ENCODE measurements around the gene ALPI. TPM values are rescaled to one million over a fixed set of nuclear protein-coding genes. Genes with fewer than 3 reads are reported as not detected.

Gene ALPI
- total and polyA plus RNA-seq, 10 of the 15 experiments (the other 5 are each of a cell fraction or from before 2014, with no cell fraction given): not detected

DNA sequence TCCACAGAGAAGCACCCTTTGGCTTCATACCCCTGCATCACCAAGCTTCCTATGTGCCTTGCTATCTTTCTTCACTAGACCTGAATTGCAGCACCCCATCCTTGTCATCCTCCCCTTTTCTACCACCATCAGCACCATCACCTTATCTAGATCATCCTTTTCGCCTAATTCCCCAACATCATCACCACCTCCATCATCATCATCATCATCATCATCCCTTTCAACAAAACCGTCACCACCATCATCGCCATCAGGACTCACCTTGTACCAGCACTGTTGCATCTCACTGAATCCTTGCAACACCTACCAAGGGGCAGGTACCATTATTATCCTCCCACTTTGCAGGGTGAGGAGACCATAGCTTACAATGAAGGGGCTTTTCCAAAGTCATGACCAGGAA is 42.5 kb downstream of the ALPI start:
- TF ChIP-seq RELA (IDR thresholded peaks at IDR 0.05; ENCODE audit: borderline replicate concordance, partially characterized antibody) (no peak), FOS (IDR thresholded peaks at IDR 0.05; ENCODE audit: borderline replicate concordance, extremely low read depth, insufficient read length) (no peak), POU2F2 (IDR thresholded peaks at IDR 0.05; ENCODE audit: borderline replicate concordance, low read depth, low read length) (no peak), CBFB (IDR thresholded peaks at IDR 0.05; ENCODE audit: low read depth) (no peak), ZNF622 (IDR thresholded peaks at IDR 0.05) (no peak), GABPA (IDR thresholded peaks at IDR 0.05; ENCODE audit: low read depth) (no peak), SMARCA5 (IDR thresholded peaks at IDR 0.05) (no peak), SP1 (IDR thresholded peaks at IDR 0.05; ENCODE audit: low read depth, low read length) (no peak), MEF2A (IDR thresholded peaks at IDR 0.05; ENCODE audit: insufficient read depth, low read depth, low read length) (no peak), RBBP5 (conservative IDR thresholded peaks at IDR 0.05) (no peak), TCF7 (IDR thresholded peaks at IDR 0.05; ENCODE audit: borderline replicate concordance) (no peak), EGR1 (IDR thresholded peaks at IDR 0.05; ENCODE audit: borderline replicate concordance in 1 of 2, low read depth in 2 of 2, low read length in 2 of 2) (no peak)
- TF ChIP-seq, protein P1, sequence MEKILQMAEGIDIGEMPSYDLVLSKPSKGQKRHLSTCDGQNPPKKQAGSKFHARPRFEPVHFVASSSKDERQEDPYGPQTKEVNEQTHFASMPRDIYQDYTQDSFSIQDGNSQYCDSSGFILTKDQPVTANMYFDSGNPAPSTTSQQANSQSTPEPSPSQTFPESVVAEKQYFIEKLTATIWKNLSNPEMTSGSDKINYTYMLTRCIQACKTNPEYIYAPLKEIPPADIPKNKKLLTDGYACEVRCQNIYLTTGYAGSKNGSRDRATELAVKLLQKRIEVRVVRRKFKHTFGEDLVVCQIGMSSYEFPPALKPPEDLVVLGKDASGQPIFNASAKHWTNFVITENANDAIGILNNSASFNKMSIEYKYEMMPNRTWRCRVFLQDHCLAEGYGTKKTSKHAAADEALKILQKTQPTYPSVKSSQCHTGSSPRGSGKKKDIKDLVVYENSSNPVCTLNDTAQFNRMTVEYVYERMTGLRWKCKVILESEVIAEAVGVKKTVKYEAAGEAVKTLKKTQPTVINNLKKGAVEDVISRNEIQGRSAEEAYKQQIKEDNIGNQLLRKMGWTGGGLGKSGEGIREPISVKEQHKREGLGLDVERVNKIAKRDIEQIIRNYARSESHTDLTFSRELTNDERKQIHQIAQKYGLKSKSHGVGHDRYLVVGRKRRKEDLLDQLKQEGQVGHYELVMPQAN (conservative IDR thresholded peaks at IDR 0.05): no peak
- TF ChIP-seq, protein P2, sequence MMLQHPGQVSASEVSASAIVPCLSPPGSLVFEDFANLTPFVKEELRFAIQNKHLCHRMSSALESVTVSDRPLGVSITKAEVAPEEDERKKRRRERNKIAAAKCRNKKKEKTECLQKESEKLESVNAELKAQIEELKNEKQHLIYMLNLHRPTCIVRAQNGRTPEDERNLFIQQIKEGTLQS (IDR thresholded peaks at IDR 0.05; ENCODE audit: borderline replicate concordance, extremely low read depth, low read depth, low read length): no peak
- TF ChIP-seq, protein P3, sequence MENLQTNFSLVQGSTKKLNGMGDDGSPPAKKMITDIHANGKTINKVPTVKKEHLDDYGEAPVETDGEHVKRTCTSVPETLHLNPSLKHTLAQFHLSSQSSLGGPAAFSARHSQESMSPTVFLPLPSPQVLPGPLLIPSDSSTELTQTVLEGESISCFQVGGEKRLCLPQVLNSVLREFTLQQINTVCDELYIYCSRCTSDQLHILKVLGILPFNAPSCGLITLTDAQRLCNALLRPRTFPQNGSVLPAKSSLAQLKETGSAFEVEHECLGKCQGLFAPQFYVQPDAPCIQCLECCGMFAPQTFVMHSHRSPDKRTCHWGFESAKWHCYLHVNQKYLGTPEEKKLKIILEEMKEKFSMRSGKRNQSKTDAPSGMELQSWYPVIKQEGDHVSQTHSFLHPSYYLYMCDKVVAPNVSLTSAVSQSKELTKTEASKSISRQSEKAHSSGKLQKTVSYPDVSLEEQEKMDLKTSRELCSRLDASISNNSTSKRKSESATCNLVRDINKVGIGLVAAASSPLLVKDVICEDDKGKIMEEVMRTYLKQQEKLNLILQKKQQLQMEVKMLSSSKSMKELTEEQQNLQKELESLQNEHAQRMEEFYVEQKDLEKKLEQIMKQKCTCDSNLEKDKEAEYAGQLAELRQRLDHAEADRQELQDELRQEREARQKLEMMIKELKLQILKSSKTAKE (IDR thresholded peaks at IDR 0.05; ENCODE audit: low read depth, poor library complexity, severe bottlenecking): no peak
- TF ChIP-seq, protein P4, sequence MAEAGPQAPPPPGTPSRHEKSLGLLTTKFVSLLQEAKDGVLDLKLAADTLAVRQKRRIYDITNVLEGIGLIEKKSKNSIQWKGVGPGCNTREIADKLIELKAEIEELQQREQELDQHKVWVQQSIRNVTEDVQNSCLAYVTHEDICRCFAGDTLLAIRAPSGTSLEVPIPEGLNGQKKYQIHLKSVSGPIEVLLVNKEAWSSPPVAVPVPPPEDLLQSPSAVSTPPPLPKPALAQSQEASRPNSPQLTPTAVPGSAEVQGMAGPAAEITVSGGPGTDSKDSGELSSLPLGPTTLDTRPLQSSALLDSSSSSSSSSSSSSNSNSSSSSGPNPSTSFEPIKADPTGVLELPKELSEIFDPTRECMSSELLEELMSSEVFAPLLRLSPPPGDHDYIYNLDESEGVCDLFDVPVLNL (IDR thresholded peaks at IDR 0.05; ENCODE audit: low read depth, low read length): no peak

More for the DNA sequence above, 42.5 kb downstream of the ALPI start:
- H3K36me3 ChIP-seq (ENCODE audit: control insufficient read depth in 2 of 2, insufficient read depth in 2 of 2, low read length in 1 of 2): no peaks in the 10 kb centered on the region
- H3K4me1 ChIP-seq (ENCODE audit: control insufficient read depth, insufficient read depth, low read length): no peaks in the 10 kb centered on the region
- ChIA-PET RAD21 (ENCODE audit: unreplicated experiment) (no interaction called here), CTCF (no interaction called here), SMC1A (ENCODE audit: uncharacterized antibody, unreplicated experiment) (no interaction called here), POLR2A (no interaction called here)
- 33% methylated on average over 3 of the region's 3 CpGs for WGBS (ENCODE audit: insufficient coverage, insufficient replicate concordance, low lambda C conversion rate, missing lambda C conversion rate)
- H3K4me2 ChIP-seq (ENCODE audit: control insufficient read depth, insufficient read depth): no peak overlapping the region
- intact Hi-C loops (cut with micrococcal nuclease; ENCODE audit: unreplicated experiment): no loop called here
- H3K79me2 ChIP-seq (ENCODE audit: control insufficient read depth, insufficient read depth, low read length): no peaks in the 10 kb centered on the region
- DNase-seq (ENCODE audit: low read depth, low spot score): no peak
- H3K9me3 ChIP-seq (replicated peaks; ENCODE audit: control insufficient read depth, insufficient read depth, low read length): no peaks in the 10 kb centered on the region
- in situ Hi-C loops (cut with MboI): no loop called here
- no TSS peak for BruUV-seq (replicated peaks)
- no peak for FAIRE-seq
- no peak overlapping the region for H3K4me3 ChIP-seq
- no peak overlapping the region for H2AFZ ChIP-seq (ENCODE audit: control insufficient read depth, low read depth, low read length)
- H4K20me1 ChIP-seq (ENCODE audit: control insufficient read depth, insufficient read depth): no peaks in the 10 kb centered on the region
- H3K27ac ChIP-seq (ENCODE audit: control insufficient read depth, insufficient read depth): no peak overlapping the region
- no peak overlapping the region for H3K9ac ChIP-seq (ENCODE audit: control insufficient read depth, insufficient read depth, low read length)
- ATAC-seq: no peak
- H3K27me3 ChIP-seq (replicated peaks in 1 of 2; ENCODE audit: control insufficient read depth in 2 of 2, insufficient read depth in 2 of 2, low read length in 1 of 2): peaks cover 0 to 6% of the 10 kb centered on the region in 2 experiments; a peak in 3 of 4 replicates
